Ovary (tissue), 3 donors: ENCODE measurements around the gene IGFBPL1.

ENCODE experiments used
- EP300 ChIP-seq: sonication (generic); formaldehyde crosslinking; IDR thresholded peaks from one replicate; pipeline ENCODE4 v1.6.1; 2017; ENCODE audit warnings: antibody characterized with exemption
- POLR2A ChIP-seq: fragments of 450-650 bp; IDR thresholded peaks from one replicate; pipeline ENCODE4 v1.6.1; 2017; ENCODE audit warnings: antibody characterized with exemption, mild to moderate bottlenecking, moderate library complexity
- TF ChIP-seq, protein P1 (sequence below), 3 donors: fragments of 450-650 bp in 2 of 3; fragments of 200-600 bp in 1 of 3; IDR thresholded peaks; one replicate each; pipeline versions ENCODE4 v1.5.1 to v1.8.0; 2016 to 2022; ENCODE audit warnings: antibody characterized with exemption in 3 of 3, mild to moderate bottlenecking in 1 of 3
- donor health status: DM: no; HTN: no; CAD: no.

- TF ChIP-seq, protein P1, sequence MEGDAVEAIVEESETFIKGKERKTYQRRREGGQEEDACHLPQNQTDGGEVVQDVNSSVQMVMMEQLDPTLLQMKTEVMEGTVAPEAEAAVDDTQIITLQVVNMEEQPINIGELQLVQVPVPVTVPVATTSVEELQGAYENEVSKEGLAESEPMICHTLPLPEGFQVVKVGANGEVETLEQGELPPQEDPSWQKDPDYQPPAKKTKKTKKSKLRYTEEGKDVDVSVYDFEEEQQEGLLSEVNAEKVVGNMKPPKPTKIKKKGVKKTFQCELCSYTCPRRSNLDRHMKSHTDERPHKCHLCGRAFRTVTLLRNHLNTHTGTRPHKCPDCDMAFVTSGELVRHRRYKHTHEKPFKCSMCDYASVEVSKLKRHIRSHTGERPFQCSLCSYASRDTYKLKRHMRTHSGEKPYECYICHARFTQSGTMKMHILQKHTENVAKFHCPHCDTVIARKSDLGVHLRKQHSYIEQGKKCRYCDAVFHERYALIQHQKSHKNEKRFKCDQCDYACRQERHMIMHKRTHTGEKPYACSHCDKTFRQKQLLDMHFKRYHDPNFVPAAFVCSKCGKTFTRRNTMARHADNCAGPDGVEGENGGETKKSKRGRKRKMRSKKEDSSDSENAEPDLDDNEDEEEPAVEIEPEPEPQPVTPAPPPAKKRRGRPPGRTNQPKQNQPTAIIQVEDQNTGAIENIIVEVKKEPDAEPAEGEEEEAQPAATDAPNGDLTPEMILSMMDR (IDR thresholded peaks at IDR 0.05), result no peak
- TF ChIP-seq POLR2A (no peak), EP300 (no peak)
These were observed 37.2 kb downstream of the IGFBPL1 start for GRCh38 chr9:38387066-38387465.
